K562 (cell line): ENCODE results near the gene PTPRC. TPM values are rescaled to one million over a fixed set of nuclear protein-coding genes. Genes with fewer than 3 reads are reported as not detected.

ENCODE experiments used
- ESRRA ChIP-seq: fragments of 450-650 bp; IDR thresholded peaks from 2 replicates; pipeline ENCODE4 v1.6.1; 2014; ENCODE audit warnings: low read depth, mild to moderate bottlenecking, moderate library complexity, borderline replicate concordance
- JUND ChIP-seq, 2 experiments: IDR thresholded peaks; 2 replicates in 1 of 2; 3 replicates in 1 of 2; pipeline ENCODE4 v1.6.1; 2011; ENCODE audit warnings: borderline replicate concordance in 2 of 2, low read depth in 2 of 2, low read length in 2 of 2, improper control_type of control experiment in 1 of 2, missing biosample characterization in 1 of 2, missing genetic modification characterization in 1 of 2, missing genetic modification reagents in 1 of 2
- YY1 ChIP-seq, 3 experiments: IDR thresholded peaks; 2 replicates each; pipeline ENCODE4 v1.6.1; 2011; ENCODE audit warnings: low read length in 2 of 3, mild to moderate bottlenecking in 2 of 3, moderate library complexity in 2 of 3, borderline replicate concordance in 1 of 3, control low read depth in 1 of 3, low read depth in 1 of 3; ENCODE audit not compliant: insufficient read depth in 3 of 3, insufficient replicate concordance in 2 of 3, control insufficient read depth in 1 of 3, insufficient read length in 1 of 3; ENCODE audit errors: extremely low read depth in 1 of 3
- ZNF212 ChIP-seq: fragments of 450-650 bp; formaldehyde crosslinking; IDR thresholded peaks from 2 replicates; pipeline ENCODE4 v1.4.0; 2020; ENCODE audit warnings: mild to moderate bottlenecking
- polyA plus RNA-seq, 8 experiments: library from polyadenylated mRNA; depleted of rRNA in 4 of 8; stranded (reverse) in 5 of 8; unstranded in 3 of 8; fragments of >200 nt; fragmentation: Nextera tagmentation in 2 of 8; fragmentation: Illumina TruSeq in 1 of 8; extraction: Ambion mirVana in 2 of 8; extraction: Trizol in 1 of 8; gene quantifications; 2 replicates each; pipeline versions ENCODE4 v1.2.1 to v1.2.3, GENCODE V29; 2011 to 2014; ENCODE audit warnings: inconsistent platforms in 1 of 8, missing spikeins in 1 of 8
- total RNA-seq, 7 experiments: library from RNA; depleted of rRNA in 6 of 7; stranded (reverse); fragments of >200 nt in 6 of 7; fragmentation: Illumina TruSeq in 2 of 7; extraction: Trizol in 2 of 7; gene quantifications; 2 replicates each; pipeline versions ENCODE4 v1.2.1 to v1.2.3, GENCODE V29; 2011 to 2021; ENCODE audit warnings: low replicate concordance in 1 of 7
- TF ChIP-seq, protein P1 (sequence below), 2 experiments: fragments of 450-650 bp in 1 of 2; sonication (generic) in 1 of 2; formaldehyde crosslinking in 1 of 2; IDR thresholded peaks; 2 replicates each; pipeline versions ENCODE4 v1.7.1 to v1.9.0; 2016 to 2022; ENCODE audit warnings: inconsistent platforms in 1 of 2, mild to moderate bottlenecking in 1 of 2, missing genetic modification reagents in 1 of 2
- TF ChIP-seq, protein P2 (sequence below), 2 experiments: fragments of 450-650 bp; IDR thresholded peaks; 2 replicates each; pipeline ENCODE4 v1.6.1; 2016; ENCODE audit warnings: mild to moderate bottlenecking in 2 of 2, borderline replicate concordance in 1 of 2, low read depth in 1 of 2, moderate library complexity in 1 of 2

The PTPRC gene
- total and polyA plus RNA-seq, 9 of the 15 experiments (the other 6 are each of a cell fraction or from before 2014, with no cell fraction given), result 7.1 to 107 (median 62.9) TPM

GRCh38 chr1:198725090-198725489 lies 86.2 kb downstream of the PTPRC start (continued):
- TF ChIP-seq, protein P1, sequence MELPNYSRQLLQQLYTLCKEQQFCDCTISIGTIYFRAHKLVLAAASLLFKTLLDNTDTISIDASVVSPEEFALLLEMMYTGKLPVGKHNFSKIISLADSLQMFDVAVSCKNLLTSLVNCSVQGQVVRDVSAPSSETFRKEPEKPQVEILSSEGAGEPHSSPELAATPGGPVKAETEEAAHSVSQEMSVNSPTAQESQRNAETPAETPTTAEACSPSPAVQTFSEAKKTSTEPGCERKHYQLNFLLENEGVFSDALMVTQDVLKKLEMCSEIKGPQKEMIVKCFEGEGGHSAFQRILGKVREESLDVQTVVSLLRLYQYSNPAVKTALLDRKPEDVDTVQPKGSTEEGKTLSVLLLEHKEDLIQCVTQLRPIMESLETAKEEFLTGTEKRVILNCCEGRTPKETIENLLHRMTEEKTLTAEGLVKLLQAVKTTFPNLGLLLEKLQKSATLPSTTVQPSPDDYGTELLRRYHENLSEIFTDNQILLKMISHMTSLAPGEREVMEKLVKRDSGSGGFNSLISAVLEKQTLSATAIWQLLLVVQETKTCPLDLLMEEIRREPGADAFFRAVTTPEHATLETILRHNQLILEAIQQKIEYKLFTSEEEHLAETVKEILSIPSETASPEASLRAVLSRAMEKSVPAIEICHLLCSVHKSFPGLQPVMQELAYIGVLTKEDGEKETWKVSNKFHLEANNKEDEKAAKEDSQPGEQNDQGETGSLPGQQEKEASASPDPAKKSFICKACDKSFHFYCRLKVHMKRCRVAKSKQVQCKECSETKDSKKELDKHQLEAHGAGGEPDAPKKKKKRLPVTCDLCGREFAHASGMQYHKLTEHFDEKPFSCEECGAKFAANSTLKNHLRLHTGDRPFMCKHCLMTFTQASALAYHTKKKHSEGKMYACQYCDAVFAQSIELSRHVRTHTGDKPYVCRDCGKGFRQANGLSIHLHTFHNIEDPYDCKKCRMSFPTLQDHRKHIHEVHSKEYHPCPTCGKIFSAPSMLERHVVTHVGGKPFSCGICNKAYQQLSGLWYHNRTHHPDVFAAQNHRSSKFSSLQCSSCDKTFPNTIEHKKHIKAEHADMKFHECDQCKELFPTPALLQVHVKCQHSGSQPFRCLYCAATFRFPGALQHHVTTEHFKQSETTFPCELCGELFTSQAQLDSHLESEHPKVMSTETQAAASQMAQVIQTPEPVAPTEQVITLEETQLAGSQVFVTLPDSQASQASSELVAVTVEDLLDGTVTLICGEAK (IDR thresholded peaks at IDR 0.05), result no peak
- TF ChIP-seq, protein P1 (CRISPR knock-in tag; IDR thresholded peaks at IDR 0.05), result no peak
- TF ChIP-seq ZNF212 (CRISPR knock-in tag) (no peak), ESRRA (no peak), JUND (IDR thresholded peaks at IDR 0.05; ENCODE audit: borderline replicate concordance, low read depth, low read length) (no peak), JUND (tag; IDR thresholded peaks at IDR 0.05; ENCODE audit: borderline replicate concordance, low read depth, low read length) (no peak), YY1 (IDR thresholded peaks at IDR 0.05; ENCODE audit: borderline replicate concordance in 1 of 3, control insufficient read depth in 1 of 3, extremely low read depth in 1 of 3, insufficient read depth in 3 of 3, insufficient read length in 1 of 3, insufficient replicate concordance in 2 of 3, low read depth in 1 of 3, low read length in 2 of 3) (no peak)
- TF ChIP-seq, protein P2, sequence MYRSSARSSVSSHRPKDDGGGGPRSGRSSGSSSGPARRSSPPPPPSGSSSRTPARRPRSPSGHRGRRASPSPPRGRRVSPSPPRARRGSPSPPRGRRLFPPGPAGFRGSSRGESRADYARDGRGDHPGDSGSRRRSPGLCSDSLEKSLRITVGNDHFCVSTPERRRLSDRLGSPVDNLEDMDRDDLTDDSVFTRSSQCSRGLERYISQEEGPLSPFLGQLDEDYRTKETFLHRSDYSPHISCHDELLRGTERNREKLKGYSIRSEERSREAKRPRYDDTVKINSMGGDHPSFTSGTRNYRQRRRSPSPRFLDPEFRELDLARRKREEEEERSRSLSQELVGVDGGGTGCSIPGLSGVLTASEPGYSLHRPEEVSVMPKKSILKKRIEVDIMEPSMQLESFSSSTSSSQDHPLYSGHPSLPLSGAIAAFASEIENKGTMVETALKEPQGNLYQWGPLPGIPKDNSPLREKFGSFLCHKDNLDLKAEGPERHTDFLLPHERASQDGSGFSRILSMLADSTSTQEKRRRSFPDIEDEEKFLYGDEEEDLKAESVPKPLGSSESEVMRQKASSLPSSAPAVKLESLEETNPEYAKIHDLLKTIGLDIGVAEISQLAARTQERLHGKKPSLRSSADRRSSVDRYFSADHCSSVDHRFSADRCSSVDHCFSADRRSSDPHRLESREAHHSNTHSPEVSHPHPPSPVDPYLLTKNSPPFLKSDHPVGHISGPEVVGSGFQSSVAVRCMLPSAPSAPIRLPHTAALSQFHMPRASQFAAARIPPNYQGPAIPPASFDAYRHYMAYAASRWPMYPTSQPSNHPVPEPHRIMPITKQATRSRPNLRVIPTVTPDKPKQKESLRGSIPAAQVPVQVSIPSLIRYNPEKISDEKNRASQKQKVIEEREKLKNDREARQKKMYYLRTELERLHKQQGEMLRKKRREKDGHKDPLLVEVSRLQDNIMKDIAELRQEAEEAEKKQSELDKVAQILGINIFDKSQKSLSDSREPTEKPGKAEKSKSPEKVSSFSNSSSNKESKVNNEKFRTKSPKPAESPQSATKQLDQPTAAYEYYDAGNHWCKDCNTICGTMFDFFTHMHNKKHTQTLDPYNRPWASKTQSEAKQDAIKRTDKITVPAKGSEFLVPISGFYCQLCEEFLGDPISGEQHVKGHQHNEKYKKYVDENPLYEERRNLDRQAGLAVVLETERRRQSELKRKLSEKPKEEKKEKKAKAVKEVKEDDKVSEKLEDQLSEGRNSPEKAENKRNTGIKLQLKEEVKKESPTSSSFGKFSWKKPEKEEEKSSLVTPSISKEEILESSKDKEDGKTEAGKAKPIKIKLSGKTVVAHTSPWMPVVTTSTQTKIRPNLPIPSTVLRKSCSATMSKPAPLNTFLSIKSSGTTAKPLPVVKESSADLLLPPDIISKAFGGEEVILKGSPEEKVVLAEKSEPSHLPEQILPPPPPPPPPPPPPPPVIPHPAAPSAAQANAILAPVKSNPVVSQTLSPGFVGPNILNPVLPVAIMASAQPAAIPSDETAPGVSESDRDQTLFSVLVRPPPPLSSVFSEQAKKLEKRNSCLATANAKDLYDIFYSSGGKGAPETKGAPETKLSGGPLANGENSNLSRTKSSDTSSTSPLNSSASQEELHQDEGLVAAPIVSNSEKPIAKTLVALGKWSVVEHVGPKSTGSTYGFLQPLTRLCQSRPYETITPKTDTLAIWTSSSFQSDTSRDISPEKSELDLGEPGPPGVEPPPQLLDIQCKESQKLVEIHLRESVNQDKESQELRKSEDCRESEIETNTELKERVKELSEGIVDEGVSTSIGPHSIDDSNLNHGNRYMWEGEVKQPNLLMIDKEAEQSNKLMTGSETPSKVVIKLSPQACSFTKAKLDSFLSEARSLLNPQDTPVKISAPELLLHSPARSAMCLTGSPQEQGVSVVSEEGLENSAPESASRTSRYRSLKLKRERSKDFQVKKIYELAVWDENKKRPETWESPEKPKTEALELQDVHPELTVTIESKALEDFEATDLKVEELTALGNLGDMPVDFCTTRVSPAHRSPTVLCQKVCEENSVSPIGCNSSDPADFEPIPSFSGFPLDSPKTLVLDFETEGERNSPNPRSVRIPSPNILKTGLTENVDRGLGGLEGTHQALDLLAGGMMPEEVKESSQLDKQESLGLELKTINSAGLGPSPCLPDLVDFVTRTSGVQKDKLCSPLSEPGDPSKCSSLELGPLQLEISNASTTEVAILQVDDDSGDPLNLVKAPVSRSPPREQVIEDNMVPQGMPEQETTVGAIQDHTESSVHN (IDR thresholded peaks at IDR 0.05; ENCODE audit: borderline replicate concordance in 1 of 2, low read depth in 1 of 2), result no peak
